Parathyroid adenoma (tissue), 2 donors: ENCODE data around the gene PRLR.

Experiments
- H2AFZ ChIP-seq: fragments of 300-600 bp; sonication (generic); one replicate; pipeline ENCODE4 v1.7.0; 2017; ENCODE audit warnings: antibody characterized with exemption, mild to moderate bottlenecking
- H3K27ac ChIP-seq: fragments of 300-600 bp; sonication (generic); one replicate; pipeline ENCODE4 v1.7.0; 2017
- H3K27me3 ChIP-seq: fragments of 300-600 bp; sonication (generic); one replicate; pipeline ENCODE4 v1.7.0; 2017; ENCODE audit warnings: low read length; ENCODE audit not compliant: control insufficient read depth, insufficient read depth
- H3K36me3 ChIP-seq: fragments of 300-600 bp; sonication (generic); one replicate; pipeline ENCODE4 v1.7.0; 2017; ENCODE audit warnings: low read length; ENCODE audit not compliant: control insufficient read depth, insufficient read depth
- H3K4me1 ChIP-seq: fragments of 300-600 bp; sonication (generic); one replicate; pipeline ENCODE4 v1.7.0; 2017; ENCODE audit warnings: control low read depth
- H3K4me2 ChIP-seq: fragments of 300-600 bp; sonication (generic); one replicate; pipeline ENCODE4 v1.7.0; 2017; ENCODE audit warnings: low read length
- H3K4me3 ChIP-seq: fragments of 300-600 bp; sonication (generic); one replicate; pipeline ENCODE4 v1.7.0; 2017; ENCODE audit warnings: low read depth, low read length
- H3K79me2 ChIP-seq: fragments of 300-600 bp; sonication (generic); one replicate; pipeline ENCODE4 v1.7.0; 2017; ENCODE audit warnings: control low read depth
- H3K9ac ChIP-seq: fragments of 300-600 bp; sonication (generic); one replicate; pipeline ENCODE4 v1.7.0; 2017; ENCODE audit warnings: mild to moderate bottlenecking
- H3K9me3 ChIP-seq: fragments of 300-600 bp; sonication (generic); one replicate; pipeline ENCODE4 v1.7.0; 2017; ENCODE audit warnings: low read length; ENCODE audit not compliant: control insufficient read depth
- CTCF ChIP-seq: fragments of 300-600 bp; sonication (generic); IDR thresholded peaks from one replicate; pipeline ENCODE4 v1.7.0; 2017; ENCODE audit warnings: antibody characterized with exemption, mild to moderate bottlenecking
- donor health status: primary hyperparathyroidism.

PRLR gene

DNA sequence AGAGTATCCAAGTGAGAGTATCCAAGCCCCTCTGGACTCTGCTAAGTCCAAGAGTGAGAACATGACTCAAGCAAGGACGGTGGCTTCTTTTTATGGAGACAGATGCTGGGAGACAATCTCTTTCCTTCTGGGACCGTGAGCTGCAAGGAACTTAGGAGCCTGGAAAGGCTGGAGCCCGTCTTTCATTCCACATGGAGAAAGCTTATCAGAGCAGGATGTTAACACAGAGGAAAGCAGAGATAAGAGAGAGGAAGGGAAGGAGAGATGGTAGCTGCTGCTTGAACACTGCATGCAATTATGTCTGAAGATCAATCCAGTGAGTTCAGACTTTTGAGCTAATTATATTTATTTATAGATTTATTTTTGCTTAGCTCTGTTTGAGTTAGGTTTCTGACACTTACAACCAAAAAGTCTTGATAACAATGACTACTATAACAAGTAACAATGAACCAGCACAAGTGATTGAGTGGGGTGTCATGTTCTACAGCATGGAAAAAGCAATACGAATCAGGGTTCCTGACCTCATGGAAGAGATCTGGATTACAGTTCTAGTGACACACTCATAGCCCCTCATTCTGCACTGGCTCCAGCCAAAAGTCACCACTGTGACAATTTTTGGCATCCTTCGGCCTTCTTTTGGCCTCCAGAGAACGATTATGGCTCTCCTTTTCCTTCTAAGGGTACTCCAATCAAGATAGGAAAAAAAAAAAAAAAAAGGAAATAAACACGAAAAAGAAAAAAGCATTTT, 71.5 kb downstream of the PRLR start:
- Histone ChIP-seq H3K9me3 (no peaks in the 10 kb centered on the region), H3K9ac (no peak overlapping the region), H3K4me3 (no peak overlapping the region), H2AFZ (no peak overlapping the region), H3K27me3 (no peaks in the 10 kb centered on the region), H3K36me3 (peaks cover 5% of the 10 kb centered on the region), H3K79me2 (peaks cover 53% of the 10 kb centered on the region), H3K27ac (peak overlapping the region; percentile 81), H3K4me2 (peak overlapping the region; percentile 24), H3K4me1 (peaks cover 49% of the 10 kb centered on the region)
- no peak for TF ChIP-seq CTCF

DNA sequence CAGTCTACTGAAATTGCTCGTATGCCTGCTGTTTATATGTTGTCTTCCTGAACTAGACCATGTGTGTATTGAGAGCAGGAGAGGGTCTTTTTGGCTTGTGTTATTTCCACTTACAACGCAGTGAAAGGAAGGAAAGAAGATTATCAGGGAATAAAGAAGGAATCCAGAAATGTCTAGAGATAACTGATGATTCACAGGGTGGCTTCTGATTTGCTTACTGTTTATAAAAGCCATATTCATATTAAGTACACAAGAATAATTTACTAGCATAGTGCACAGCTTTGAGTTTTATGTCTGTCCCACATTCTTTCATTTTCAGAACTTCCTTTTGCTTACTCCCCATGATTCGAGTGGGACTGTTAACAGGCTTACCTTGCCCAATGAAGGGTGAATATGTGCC, 72.1 kb downstream of the PRLR start:
- H3K36me3 ChIP-seq = peaks cover 5% of the 10 kb centered on the region
- peaks cover 44% of the 10 kb centered on the region for H3K4me1 ChIP-seq
- H3K79me2 ChIP-seq = peaks cover 51% of the 10 kb centered on the region
- H3K4me3 ChIP-seq = no peak overlapping the region
- no peak overlapping the region for H3K9ac ChIP-seq
- H3K27me3 ChIP-seq = no peaks in the 10 kb centered on the region
- H3K4me2 ChIP-seq = no peak overlapping the region
- peak overlapping the region; percentile 81 for H3K27ac ChIP-seq
- TF ChIP-seq CTCF = no peak
- no peaks in the 10 kb centered on the region for H3K9me3 ChIP-seq
- no peak overlapping the region for H2AFZ ChIP-seq

DNA sequence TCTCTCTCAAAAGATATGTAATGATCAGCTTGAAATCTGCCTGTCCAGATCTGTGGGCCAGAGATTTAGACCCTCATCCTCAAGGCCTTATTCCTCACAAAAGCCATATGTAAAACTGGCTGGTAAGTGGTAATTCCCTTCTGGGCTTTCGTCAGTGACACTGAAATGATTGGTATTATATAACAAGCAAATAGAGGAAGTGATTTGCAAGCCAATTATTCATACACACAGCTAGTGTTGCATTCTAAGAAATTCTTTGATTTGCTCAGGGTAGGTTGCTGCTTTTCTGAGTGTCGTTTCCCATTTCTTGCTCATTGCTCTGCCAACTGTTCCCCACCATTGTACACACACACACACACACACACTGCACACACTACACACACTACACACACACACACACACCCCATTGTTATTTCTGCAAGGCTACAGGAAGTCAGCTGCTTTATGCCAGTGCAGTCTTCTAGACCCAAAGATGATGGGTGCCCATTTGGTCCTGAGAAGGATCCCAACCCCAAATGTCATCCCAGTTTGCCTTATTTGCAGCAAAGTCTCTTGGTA, 76.8 kb downstream of the PRLR start:
- Histone ChIP-seq H3K27me3 (no peaks in the 10 kb centered on the region), H3K4me3 (no peak overlapping the region), H2AFZ (no peak overlapping the region), H3K4me2 (no peak overlapping the region), H3K4me1 (peaks cover 4% of the 10 kb centered on the region), H3K79me2 (peaks cover 41% of the 10 kb centered on the region), H3K27ac (no peak overlapping the region), H3K9me3 (no peaks in the 10 kb centered on the region), H3K36me3 (no peaks in the 10 kb centered on the region), H3K9ac (no peak overlapping the region)
- TF ChIP-seq CTCF = no peak

DNA sequence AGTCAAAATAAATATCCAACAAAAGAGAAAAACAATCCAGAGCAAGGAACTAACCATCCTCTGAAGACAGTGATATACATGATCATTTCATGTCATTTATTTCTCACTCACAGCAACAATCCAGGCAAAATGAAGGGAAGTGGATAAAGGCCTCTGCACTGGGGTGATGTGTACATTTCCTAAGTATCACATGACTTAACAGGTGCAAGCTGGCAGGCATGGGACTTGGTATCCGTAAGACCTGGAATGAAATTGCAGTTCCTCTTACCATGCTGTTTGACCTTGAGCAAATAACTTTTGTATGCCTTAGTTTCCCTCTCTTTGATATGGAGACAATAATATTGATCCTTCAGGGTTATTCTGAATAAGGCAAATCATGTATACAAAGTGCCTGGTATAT, 77.6 kb downstream of the PRLR start:
- no peaks in the 10 kb centered on the region for H3K9me3 ChIP-seq
- H2AFZ ChIP-seq = no peak overlapping the region
- H3K4me2 ChIP-seq = no peak overlapping the region
- H3K4me1 ChIP-seq = no peaks in the 10 kb centered on the region
- no peak overlapping the region for H3K9ac ChIP-seq
- TF ChIP-seq CTCF = no peak
- peaks cover 36% of the 10 kb centered on the region for H3K79me2 ChIP-seq
- no peak overlapping the region for H3K27ac ChIP-seq
- no peaks in the 10 kb centered on the region for H3K36me3 ChIP-seq
- no peaks in the 10 kb centered on the region for H3K27me3 ChIP-seq
- no peak overlapping the region for H3K4me3 ChIP-seq
